Smooth muscle cell of the pulmonary artery (primary cell): Measurements from ENCODE around the gene MRPL37. TPM values are rescaled to one million over a fixed set of nuclear protein-coding genes. Genes with fewer than 3 reads are reported as not detected.

Source experiments
- total RNA-seq: library from RNA; depleted of rRNA; stranded (reverse); fragments of >200 nt; gene quantifications from 2 replicates; pipeline ENCODE4 v1.2.3, GENCODE V29; 2014

The MRPL37 gene
- 41.7 and 49.0 TPM in 2 replicates for total RNA-seq

GRCh38 chr1:54199765-54200518 lies at the start of gene MRPL37, which contains the start of gene CYB5RL:
Gene MRPL37, plus strand, starts transcription at chr1:54200167. Its CDS starts 77 bp downstream, at chr1:54200244.
Gene CYB5RL, minus strand, starts transcription at chr1:54200030. Its CDS starts 4,414 bp downstream, at chr1:54195616.

DNA sequence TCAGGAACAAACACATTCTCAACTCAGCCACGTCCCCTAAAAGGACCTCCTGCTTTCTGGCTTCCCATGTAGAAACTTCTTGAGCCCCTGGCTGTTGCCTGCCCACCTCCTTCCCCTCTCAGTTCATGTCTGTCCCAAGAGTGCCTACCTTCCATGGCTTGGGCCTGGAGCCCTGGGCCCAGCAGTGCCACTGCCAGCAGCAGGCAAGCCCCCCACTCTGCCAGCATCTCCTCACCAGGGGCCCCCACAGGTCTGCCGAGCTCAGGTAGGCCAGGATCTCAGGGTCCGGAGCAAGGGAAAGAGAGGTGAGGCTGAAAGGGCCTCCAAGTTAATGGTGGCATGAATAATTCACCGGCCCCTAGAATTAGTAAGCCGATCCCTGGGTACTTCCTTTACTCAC lies 47.3 kb upstream of the MRPL37 start, which contains the start of gene CDCP2:
Gene CDCP2 (minus strand): TSS at position 305 of the 400 bp plus-strand sequence. CDS start 78 bp downstream, at position 227.

Other genes starting within 250 kb of the MRPL37 start
- gene LDLRAD1, start 182.0 kb upstream of the MRPL37 start, total RNA-seq = not detected in 2 replicates
- 478 and 637 TPM in 2 replicates for gene TMEM59, start 147.0 kb upstream of the MRPL37 start, total RNA-seq
- 3.7 and 4.8 TPM in 2 replicates for gene TCEANC2, start 146.6 kb upstream of the MRPL37 start, total RNA-seq
- gene CDCP2, start 47.2 kb upstream of the MRPL37 start, total RNA-seq = not detected in 2 replicates
- gene CYB5RL, start 137 bp upstream of the MRPL37 start, total RNA-seq = 7.7 and 8.3 TPM in 2 replicates
- 10.5 and 10.9 TPM in 2 replicates for gene SSBP3, start 206.2 kb downstream of the MRPL37 start, total RNA-seq